CD14-positive monocyte (primary cell): ENCODE data around the gene COX10. TPM values are rescaled to one million over a fixed set of nuclear protein-coding genes. Genes with fewer than 3 reads are reported as not detected.

Experiments
- DNase-seq, 3 donors: peaks; one replicate each; pipeline ENCODE4 v3.0.0-alpha.2; 2011 to 2022
- H2AFZ ChIP-seq: 2 replicates; pipeline ENCODE4 v1.6.0; 2012; ENCODE audit warnings: mild to moderate bottlenecking, low read depth, low read length, inconsistent platforms; ENCODE audit not compliant: insufficient read depth, poor library complexity, severe bottlenecking
- H3K27ac ChIP-seq, 2 donors: 1 replicate in 1 of 2; 2 replicates in 1 of 2; pipeline ENCODE4 v1.5.1; 2012 to 2013; ENCODE audit warnings: low read length in 2 of 2, control low read depth in 1 of 2, inconsistent platforms in 1 of 2, low read depth in 1 of 2, mild to moderate bottlenecking in 1 of 2
- H3K27me3 ChIP-seq, 2 donors: one replicate each; pipeline versions ENCODE4 v1.6.0 to v1.6.1; 2011 to 2013; ENCODE audit warnings: low read length in 2 of 2; ENCODE audit not compliant: control insufficient read depth in 2 of 2, insufficient read depth in 2 of 2
- H3K36me3 ChIP-seq, 2 donors: replicated peaks in 1 of 2; 1 replicate in 1 of 2; 2 replicates in 1 of 2; pipeline versions ENCODE4 v1.5.1 to v1.6.1; 2012 to 2013; ENCODE audit warnings: low read length in 2 of 2, control low read depth in 1 of 2, inconsistent platforms in 1 of 2, mild to moderate bottlenecking in 1 of 2; ENCODE audit not compliant: insufficient read depth in 2 of 2, control insufficient read depth in 1 of 2
- H3K4me1 ChIP-seq, 2 donors: 1 replicate in 1 of 2; 2 replicates in 1 of 2; pipeline versions ENCODE4 v1.5.1 to v1.6.1; 2012 to 2013; ENCODE audit warnings: low read length in 2 of 2, control low read depth in 1 of 2, inconsistent platforms in 1 of 2, mild to moderate bottlenecking in 1 of 2, moderate library complexity in 1 of 2; ENCODE audit not compliant: insufficient read depth in 2 of 2, control insufficient read depth in 1 of 2
- H3K4me2 ChIP-seq: replicated peaks from 2 replicates; pipeline ENCODE3; 2012; ENCODE audit warnings: low read length, moderate library complexity, mild to moderate bottlenecking; ENCODE audit not compliant: poor library complexity, severe bottlenecking; ENCODE audit errors: extremely low read depth
- H3K4me3 ChIP-seq, 3 experiments: fragments of 200-600 bp in 1 of 3; sonication (generic) in 1 of 3; replicated peaks in 1 of 3; 1 replicate in 2 of 3; 2 replicates in 1 of 3; pipeline ENCODE4 v1.5.1; 2011 to 2013; ENCODE audit warnings: low read length in 3 of 3, mild to moderate bottlenecking in 3 of 3, control low read depth in 2 of 3, low read depth in 2 of 3, inconsistent platforms in 1 of 3, moderate library complexity in 1 of 3
- H3K79me2 ChIP-seq: 2 replicates; pipeline ENCODE4 v1.6.0; 2012; ENCODE audit warnings: mild to moderate bottlenecking, control low read depth, inconsistent platforms, low read length, moderate library complexity; ENCODE audit not compliant: insufficient read depth
- H3K9ac ChIP-seq: 2 replicates; pipeline ENCODE4 v1.6.0; 2017; ENCODE audit warnings: low read length, mild to moderate bottlenecking; ENCODE audit not compliant: insufficient read depth, poor library complexity, severe bottlenecking
- H3K9me3 ChIP-seq, 2 donors: replicated peaks in 1 of 2; 1 replicate in 1 of 2; 2 replicates in 1 of 2; pipeline versions ENCODE4 v1.5.1 to v1.6.1; 2012 to 2013; ENCODE audit warnings: low read length in 2 of 2, control low read depth in 1 of 2; ENCODE audit not compliant: control insufficient read depth in 1 of 2, insufficient read depth in 1 of 2
- H4K20me1 ChIP-seq: 2 replicates; pipeline ENCODE4 v1.6.0; 2012; ENCODE audit warnings: mild to moderate bottlenecking, low read length, control low read depth, moderate library complexity; ENCODE audit not compliant: insufficient read depth
- H3K27ac Mint-ChIP-seq, 7 donors: one replicate each; pipeline ENCODE4 v1.8.0; 2020; ENCODE audit warnings: mild to moderate bottlenecking in 7 of 7, mixed read lengths in 7 of 7, moderate library complexity in 6 of 7, inconsistent platforms in 2 of 7
- H3K27me3 Mint-ChIP-seq, 3 donors: one replicate each; pipeline ENCODE4 v1.8.0; 2021 to 2022; ENCODE audit warnings: low read depth in 3 of 3, mild to moderate bottlenecking in 3 of 3, mixed read lengths in 3 of 3, moderate library complexity in 3 of 3, inconsistent platforms in 1 of 3
- H3K36me3 Mint-ChIP-seq, 2 donors: one replicate each; pipeline ENCODE4 v1.8.0; 2020; ENCODE audit warnings: mixed read lengths in 2 of 2, inconsistent platforms in 1 of 2, mild to moderate bottlenecking in 1 of 2
- H3K4me1 Mint-ChIP-seq: one replicate; pipeline ENCODE4 v1.8.0; 2020; ENCODE audit warnings: mild to moderate bottlenecking, mixed read lengths
- H3K4me3 Mint-ChIP-seq, 2 donors: one replicate each; pipeline ENCODE4 v1.8.0; 2020; ENCODE audit warnings: mild to moderate bottlenecking in 2 of 2, mixed read lengths in 2 of 2, moderate library complexity in 1 of 2
- H3K9me3 Mint-ChIP-seq, 7 donors: one replicate each; pipeline ENCODE4 v1.8.0; 2020 to 2022; ENCODE audit warnings: mixed read lengths in 7 of 7, mild to moderate bottlenecking in 6 of 7, moderate library complexity in 6 of 7, inconsistent platforms in 2 of 7
- WGBS: methylation state at CpG from one replicate; pipeline ENCODE4 v1.1.5; 2013; ENCODE audit warnings: missing lambda C conversion rate; ENCODE audit not compliant: insufficient coverage; 5-methylcytosine and 5-hydroxymethylcytosine counted together
- intact Hi-C, 2 donors: fragments of 100-400 bp; cut with micrococcal nuclease; formaldehyde crosslinking; loops; one replicate each; pipeline versions ENCODE4 v1.15.0 to v1.15.1; 2023
- polyA plus RNA-seq, 3 donors: library from polyadenylated mRNA; depleted of rRNA in 1 of 3; unstranded in 2 of 3; stranded (reverse) in 1 of 3; fragments of 300-500 nt in 2 of 3; fragments of >200 nt in 1 of 3; fragmentation: Illumina TruSeq in 2 of 3; gene quantifications; 1 replicate in 2 of 3; 2 replicates in 1 of 3; pipeline ENCODE4 v1.2.3, GENCODE V29; 2012 to 2021
- TF ChIP-seq, protein P1 (sequence below): fragments of 200-600 bp; IDR thresholded peaks from one replicate; pipeline ENCODE4 v1.8.0; 2022; ENCODE audit warnings: antibody characterized with exemption, mild to moderate bottlenecking

COX10 gene
- polyA plus RNA-seq, 3 donors, result 8.2 to 15.2 (median 11.3) TPM

DNA sequence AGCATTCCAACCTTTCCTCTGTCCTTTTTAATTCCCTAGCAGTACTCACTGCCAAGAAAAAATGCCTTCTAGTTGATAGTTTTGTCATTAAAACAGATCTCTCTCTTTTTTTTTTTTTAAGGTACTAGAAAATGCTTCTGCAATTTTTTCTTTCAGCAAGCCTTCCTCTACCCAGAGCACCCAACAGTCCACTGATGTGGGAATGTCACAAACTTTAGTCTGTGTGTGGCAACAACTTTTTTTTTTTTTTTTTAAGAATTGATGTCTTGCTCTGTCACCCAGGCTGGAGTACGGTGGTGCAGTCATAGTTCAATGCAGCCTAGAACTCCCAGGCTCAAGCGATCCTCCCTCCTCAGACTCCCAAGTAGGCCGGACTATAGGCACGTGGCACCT lies 132.7 kb downstream of the COX10 start:
- Histone ChIP-seq H3K36me3 (peaks cover 7 to 44% of the 10 kb centered on the region in 2 donors), H3K4me2 (no peak overlapping the region), H3K9me3 (no peaks in the 10 kb centered on the region), H3K4me3 (no peak overlapping the region), H3K27me3 (no peaks in the 10 kb centered on the region), H3K9ac (no peak overlapping the region), H4K20me1 (no peaks in the 10 kb centered on the region), H3K27ac (peak overlapping the region in 1 of 2 donors; percentile 60), H3K4me1 (peaks cover 9 to 12% of the 10 kb centered on the region in 2 donors), H3K79me2 (no peaks in the 10 kb centered on the region), H2AFZ (no peak overlapping the region)
- peaks cover 22% of the 10 kb centered on the region for H3K4me1 Mint-ChIP-seq
- peaks cover 0 to 2% (median 0%) of the 10 kb centered on the region in 7 donors for H3K9me3 Mint-ChIP-seq
- no CpG with 5 or more reads among the region's 4 CpGs for WGBS
- peaks cover 51 to 63% of the 10 kb centered on the region in 2 donors for H3K36me3 Mint-ChIP-seq
- intact Hi-C loops, result no loop called here
- H3K4me3 Mint-ChIP-seq, result no peak overlapping the region
- peak in 2 of 3 donors; percentile 16 to 31 for DNase-seq
- peaks cover 0 to 4% (median 3%) of the 10 kb centered on the region in 3 donors for H3K27me3 Mint-ChIP-seq
- TF ChIP-seq, protein P1, sequence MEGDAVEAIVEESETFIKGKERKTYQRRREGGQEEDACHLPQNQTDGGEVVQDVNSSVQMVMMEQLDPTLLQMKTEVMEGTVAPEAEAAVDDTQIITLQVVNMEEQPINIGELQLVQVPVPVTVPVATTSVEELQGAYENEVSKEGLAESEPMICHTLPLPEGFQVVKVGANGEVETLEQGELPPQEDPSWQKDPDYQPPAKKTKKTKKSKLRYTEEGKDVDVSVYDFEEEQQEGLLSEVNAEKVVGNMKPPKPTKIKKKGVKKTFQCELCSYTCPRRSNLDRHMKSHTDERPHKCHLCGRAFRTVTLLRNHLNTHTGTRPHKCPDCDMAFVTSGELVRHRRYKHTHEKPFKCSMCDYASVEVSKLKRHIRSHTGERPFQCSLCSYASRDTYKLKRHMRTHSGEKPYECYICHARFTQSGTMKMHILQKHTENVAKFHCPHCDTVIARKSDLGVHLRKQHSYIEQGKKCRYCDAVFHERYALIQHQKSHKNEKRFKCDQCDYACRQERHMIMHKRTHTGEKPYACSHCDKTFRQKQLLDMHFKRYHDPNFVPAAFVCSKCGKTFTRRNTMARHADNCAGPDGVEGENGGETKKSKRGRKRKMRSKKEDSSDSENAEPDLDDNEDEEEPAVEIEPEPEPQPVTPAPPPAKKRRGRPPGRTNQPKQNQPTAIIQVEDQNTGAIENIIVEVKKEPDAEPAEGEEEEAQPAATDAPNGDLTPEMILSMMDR, result no peak
- H3K27ac Mint-ChIP-seq, result peak overlapping the region; percentile 9 to 93 (median 76)

DNA sequence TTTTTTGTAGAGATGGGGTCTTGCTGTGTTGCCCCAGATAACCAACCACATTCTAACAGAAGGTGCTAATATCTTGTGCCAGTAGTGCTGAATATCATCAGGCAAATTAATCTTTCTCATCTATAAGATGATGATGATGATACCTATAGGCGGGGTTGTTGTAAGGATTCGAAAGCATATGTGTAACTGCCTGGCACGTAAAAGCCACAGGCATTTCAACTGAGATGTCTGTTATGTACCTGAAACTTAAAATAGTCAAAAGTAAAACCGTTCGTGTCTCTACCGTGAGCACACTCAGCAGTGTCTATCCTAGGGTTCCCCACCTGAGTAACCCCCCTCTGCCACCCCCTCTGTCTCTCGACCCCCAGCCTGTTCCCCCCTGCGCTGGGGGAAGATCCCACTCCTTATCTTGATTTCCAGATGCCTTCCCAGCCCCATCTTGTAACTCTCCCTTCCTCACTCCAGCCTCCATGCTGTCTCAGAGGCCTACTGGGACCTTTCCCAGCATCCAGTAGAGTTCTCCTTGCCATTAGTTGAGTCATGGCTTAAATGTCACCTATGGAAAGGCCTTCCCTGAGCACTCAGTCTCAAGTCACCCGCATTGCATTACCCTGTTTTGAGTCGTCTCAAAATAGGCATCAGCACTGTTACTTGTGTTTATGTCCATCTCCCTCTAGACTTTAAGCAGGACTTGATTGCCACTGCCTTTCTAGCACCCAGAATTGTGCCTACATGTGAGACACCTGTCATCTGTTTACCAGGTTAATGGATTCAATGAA lies 133.3 kb downstream of the COX10 start:
- H3K9me3 ChIP-seq, result no peaks in the 10 kb centered on the region
- peaks cover 9 to 12% of the 10 kb centered on the region in 2 donors for H3K4me1 ChIP-seq
- Mint-ChIP-seq H3K9me3 (peaks cover 0 to 2% (median 0%) of the 10 kb centered on the region in 7 donors), H3K4me3 (no peak overlapping the region), H3K36me3 (peaks cover 56 to 63% of the 10 kb centered on the region in 2 donors), H3K4me1 (peaks cover 22% of the 10 kb centered on the region), H3K27ac (peak overlapping the region in 5 of 7 donors; percentile 35 to 93 (median 82)), H3K27me3 (peaks cover 0 to 4% (median 3%) of the 10 kb centered on the region in 3 donors)
- H2AFZ ChIP-seq, result no peak overlapping the region
- H3K4me2 ChIP-seq, result no peak overlapping the region
- no peaks in the 10 kb centered on the region for H3K27me3 ChIP-seq
- H3K79me2 ChIP-seq, result no peaks in the 10 kb centered on the region
- intact Hi-C loops, result no loop called here
- 95% methylated on average over 4 of the region's 10 CpGs for WGBS
- H3K4me3 ChIP-seq, result no peak overlapping the region
- H3K27ac ChIP-seq, result peak overlapping the region in 1 of 2 donors; percentile 60
- DNase-seq, result no peak
- H4K20me1 ChIP-seq, result no peaks in the 10 kb centered on the region
- TF ChIP-seq, protein P1, result no peak
- H3K36me3 ChIP-seq, result peaks cover 4 to 48% of the 10 kb centered on the region in 2 donors
- no peak overlapping the region for H3K9ac ChIP-seq
